GM12878 (cell line): Measurements from ENCODE around the gene MEIG1. TPM values are rescaled to one million over a fixed set of nuclear protein-coding genes. Genes with fewer than 3 reads are reported as not detected.

ENCODE experiments used
- BACH1 ChIP-seq: fragments of 450-650 bp; IDR thresholded peaks from 2 replicates; pipeline ENCODE4 v1.6.1; 2017; ENCODE audit warnings: mild to moderate bottlenecking, borderline replicate concordance
- BCL11A ChIP-seq: IDR thresholded peaks from 2 replicates; pipeline ENCODE4 v1.6.1; 2011; ENCODE audit warnings: low read depth, low read length
- BRCA1 ChIP-seq: IDR thresholded peaks from 2 replicates; pipeline ENCODE4 v1.6.1; 2011; ENCODE audit warnings: low read depth, low read length, improper control_type of control experiment
- CREM ChIP-seq: IDR thresholded peaks from 2 replicates; pipeline ENCODE4 v1.6.1; 2014; ENCODE audit warnings: antibody characterized with exemption, low read depth
- EP300 ChIP-seq, 2 experiments: fragments of 150-350 bp in 1 of 2; IDR thresholded peaks; 2 replicates each; pipeline ENCODE4 v1.6.1; 2011 to 2012; ENCODE audit warnings: low read depth in 2 of 2, low read length in 2 of 2, borderline replicate concordance in 1 of 2, improper control_type of control experiment in 1 of 2, inconsistent platforms in 1 of 2; ENCODE audit not compliant: control insufficient read depth in 1 of 2
- ESRRA ChIP-seq: IDR thresholded peaks from 2 replicates; pipeline ENCODE4 v1.6.1; 2012; ENCODE audit warnings: mild to moderate bottlenecking, low read length, improper control_type of control experiment
- FOXM1 ChIP-seq: IDR thresholded peaks from 2 replicates; pipeline ENCODE4 v1.6.1; 2012; ENCODE audit warnings: low read depth, mild to moderate bottlenecking, inconsistent platforms, low read length, moderate library complexity
- GABPA ChIP-seq: IDR thresholded peaks from 2 replicates; pipeline ENCODE4 v1.6.1; 2014; ENCODE audit warnings: antibody characterized with exemption, low read depth, mild to moderate bottlenecking, inconsistent platforms
- KDM1A ChIP-seq: fragments of 200-600 bp; sonication (generic); IDR thresholded peaks from 2 replicates; pipeline ENCODE4 v1.6.1; 2016; ENCODE audit warnings: borderline replicate concordance
- MXI1 ChIP-seq: fragments of 150-350 bp; IDR thresholded peaks from 2 replicates; pipeline ENCODE4 v1.6.1; 2011; ENCODE audit warnings: low read depth, mild to moderate bottlenecking, inconsistent platforms, low read length, improper control_type of control experiment
- MYC ChIP-seq: IDR thresholded peaks from 2 replicates; pipeline ENCODE4 v1.6.1; 2011; ENCODE audit warnings: mild to moderate bottlenecking, low read length, moderate library complexity, inconsistent platforms; ENCODE audit not compliant: insufficient read depth, insufficient replicate concordance, insufficient read length, severe bottlenecking
- NFXL1 ChIP-seq: fragments of 450-650 bp; IDR thresholded peaks from 2 replicates; pipeline ENCODE4 v1.6.1; 2017; ENCODE audit warnings: antibody characterized with exemption, mild to moderate bottlenecking, borderline replicate concordance
- PML ChIP-seq: IDR thresholded peaks from 2 replicates; pipeline ENCODE4 v1.6.1; 2012; ENCODE audit warnings: low read length, inconsistent platforms
- POU2F2 ChIP-seq: IDR thresholded peaks from 3 replicates; pipeline ENCODE4 v1.6.1; 2011; ENCODE audit warnings: low read depth, mild to moderate bottlenecking, low read length, borderline replicate concordance
- RAD51 ChIP-seq: fragments of 450-650 bp; IDR thresholded peaks from 2 replicates; pipeline ENCODE4 v1.6.1; 2016; ENCODE audit warnings: moderate library complexity, mild to moderate bottlenecking, inconsistent platforms
- RELA ChIP-seq: fragments of 450-650 bp; IDR thresholded peaks from 2 replicates; pipeline ENCODE4 v1.8.0; 2014; ENCODE audit warnings: borderline replicate concordance; ENCODE audit not compliant: partially characterized antibody
- SPI1 ChIP-seq: IDR thresholded peaks from 2 replicates; pipeline ENCODE4 v1.6.1; 2011; ENCODE audit warnings: low read depth, mild to moderate bottlenecking, low read length, moderate library complexity, borderline replicate concordance; ENCODE audit not compliant: insufficient read depth
- SRF ChIP-seq, 2 experiments: IDR thresholded peaks; 2 replicates each; pipeline ENCODE4 v1.6.1; 2011; ENCODE audit warnings: low read depth in 2 of 2, low read length in 2 of 2, mild to moderate bottlenecking in 1 of 2, moderate library complexity in 1 of 2
- TAF1 ChIP-seq: IDR thresholded peaks from 2 replicates; pipeline ENCODE4 v1.6.1; 2011; ENCODE audit warnings: mild to moderate bottlenecking, low read depth, low read length, borderline replicate concordance
- TBL1XR1 ChIP-seq: IDR thresholded peaks from 2 replicates; pipeline ENCODE4 v1.6.1; 2012; ENCODE audit warnings: low read depth, low read length, improper control_type of control experiment
- WRNIP1 ChIP-seq: IDR thresholded peaks from 2 replicates; pipeline ENCODE4 v1.6.1; 2011; ENCODE audit warnings: low read depth, low read length, improper control_type of control experiment, borderline replicate concordance
- YY1 ChIP-seq: IDR thresholded peaks from 2 replicates; pipeline ENCODE4 v1.6.1; 2011; ENCODE audit warnings: low read depth, mild to moderate bottlenecking, low read length
- ZBTB11 ChIP-seq: fragments of 450-650 bp; formaldehyde crosslinking; IDR thresholded peaks from 2 replicates; pipeline ENCODE4 v1.5.0; 2022; ENCODE audit warnings: mild to moderate bottlenecking, missing genetic modification characterization
- ZNF217 ChIP-seq: fragments of 450-650 bp; IDR thresholded peaks from 2 replicates; pipeline ENCODE4 v1.6.1; 2017; ENCODE audit warnings: antibody characterized with exemption, mild to moderate bottlenecking
- ZNF274 ChIP-seq: IDR thresholded peaks from one replicate; pipeline ENCODE4 v1.8.0; 2011; ENCODE audit not compliant: insufficient read length, insufficient read depth
- ZSCAN29 ChIP-seq: fragments of 450-650 bp; IDR thresholded peaks from 2 replicates; pipeline ENCODE4 v1.6.1; 2017; ENCODE audit warnings: mild to moderate bottlenecking, moderate library complexity
- polyA plus RNA-seq, 11 experiments: library from polyadenylated mRNA; depleted of rRNA in 4 of 11; unstranded in 6 of 11; stranded (reverse) in 5 of 11; fragments of >200 nt; fragmentation: Nextera tagmentation in 4 of 11; fragmentation: Illumina TruSeq in 1 of 11; extraction: Ambion mirVana in 4 of 11; extraction: Trizol in 1 of 11; gene quantifications; 1 replicate in 1 of 11; 2 replicates in 10 of 11; pipeline versions ENCODE4 v1.2.1 to v1.2.3, GENCODE V29; 2011 to 2016; ENCODE audit warnings: inconsistent platforms in 2 of 11, missing spikeins in 2 of 11, low read depth in 1 of 11
- total RNA-seq, 4 experiments: library from RNA; depleted of rRNA in 3 of 4; stranded (reverse); fragments of >200 nt in 3 of 4; fragmentation: Illumina TruSeq in 1 of 4; extraction: Trizol in 1 of 4; gene quantifications; 2 replicates each; pipeline versions ENCODE4 v1.2.1 to v1.2.3, GENCODE V29; 2013 to 2021
- TF ChIP-seq, protein P1 (sequence below): IDR thresholded peaks from 2 replicates; pipeline ENCODE4 v1.6.1; 2012; ENCODE audit warnings: low read length, inconsistent platforms

Gene MEIG1
- total and polyA plus RNA-seq, 10 of the 15 experiments (the other 5 are each of a cell fraction or from before 2014, with no cell fraction given), result 0.13 to 1.9 (median 0.80) TPM; not detected in 2

GRCh38 chr10:14959221-14960057 is at the start of gene MEIG1 (continued):
- TF ChIP-seq, protein P1, sequence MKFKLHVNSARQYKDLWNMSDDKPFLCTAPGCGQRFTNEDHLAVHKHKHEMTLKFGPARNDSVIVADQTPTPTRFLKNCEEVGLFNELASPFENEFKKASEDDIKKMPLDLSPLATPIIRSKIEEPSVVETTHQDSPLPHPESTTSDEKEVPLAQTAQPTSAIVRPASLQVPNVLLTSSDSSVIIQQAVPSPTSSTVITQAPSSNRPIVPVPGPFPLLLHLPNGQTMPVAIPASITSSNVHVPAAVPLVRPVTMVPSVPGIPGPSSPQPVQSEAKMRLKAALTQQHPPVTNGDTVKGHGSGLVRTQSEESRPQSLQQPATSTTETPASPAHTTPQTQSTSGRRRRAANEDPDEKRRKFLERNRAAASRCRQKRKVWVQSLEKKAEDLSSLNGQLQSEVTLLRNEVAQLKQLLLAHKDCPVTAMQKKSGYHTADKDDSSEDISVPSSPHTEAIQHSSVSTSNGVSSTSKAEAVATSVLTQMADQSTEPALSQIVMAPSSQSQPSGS, result no peak
- TF ChIP-seq ZBTB11 (CRISPR knock-in tag) (peak; percentile 90), FOXM1 (no peak), CREM (no peak), PML (peak; percentile 82), NFXL1 (no peak), WRNIP1 (no peak), ZSCAN29 (peak; percentile 75; the same call in 1 of the 2 replicates), BCL11A (no peak), MXI1 (peak; percentile 96; the same call in 1 of the 2 replicates), RAD51 (no peak), ESRRA (no peak), MYC (no peak), KDM1A (no peak), TAF1 (no peak), GABPA (peak; percentile 98), TBL1XR1 (no peak), BRCA1 (no peak), BACH1 (peak; percentile 18; the same call in 1 of the 2 replicates), POU2F2 (no peak; the same call in 2 of the 3 replicates), EP300 (IDR thresholded peaks at IDR 0.05; ENCODE audit: borderline replicate concordance in 1 of 2, control insufficient read depth in 1 of 2, low read depth in 2 of 2, low read length in 2 of 2) (0 out of 4 replicates have a peak, but pooled peaks of 1 of the 2 experiments have one; percentile 8), ZNF274 (no peak), ZNF217 (0 out of 2 replicates have a peak, but pooled peaks have one; percentile 35), SRF (IDR thresholded peaks at IDR 0.05; ENCODE audit: low read depth in 2 of 2, low read length in 2 of 2) (no peak), RELA (peak; percentile 51), SPI1 (no peak), YY1 (peak; percentile 38; the same call in 1 of the 2 replicates)
